MV-4-11 (cell line): ENCODE results near the gene HOXD3.

Experiments used
- DNase-seq: peaks from one replicate; lab custom pipeline; 2025; lab: John Stamatoyannopoulos, UW

Gene HOXD3

GRCh38 chr2:176149481-176149938 lies 7.6 kb upstream of the HOXD3 start:
- DNase-seq: no peak

DNA sequence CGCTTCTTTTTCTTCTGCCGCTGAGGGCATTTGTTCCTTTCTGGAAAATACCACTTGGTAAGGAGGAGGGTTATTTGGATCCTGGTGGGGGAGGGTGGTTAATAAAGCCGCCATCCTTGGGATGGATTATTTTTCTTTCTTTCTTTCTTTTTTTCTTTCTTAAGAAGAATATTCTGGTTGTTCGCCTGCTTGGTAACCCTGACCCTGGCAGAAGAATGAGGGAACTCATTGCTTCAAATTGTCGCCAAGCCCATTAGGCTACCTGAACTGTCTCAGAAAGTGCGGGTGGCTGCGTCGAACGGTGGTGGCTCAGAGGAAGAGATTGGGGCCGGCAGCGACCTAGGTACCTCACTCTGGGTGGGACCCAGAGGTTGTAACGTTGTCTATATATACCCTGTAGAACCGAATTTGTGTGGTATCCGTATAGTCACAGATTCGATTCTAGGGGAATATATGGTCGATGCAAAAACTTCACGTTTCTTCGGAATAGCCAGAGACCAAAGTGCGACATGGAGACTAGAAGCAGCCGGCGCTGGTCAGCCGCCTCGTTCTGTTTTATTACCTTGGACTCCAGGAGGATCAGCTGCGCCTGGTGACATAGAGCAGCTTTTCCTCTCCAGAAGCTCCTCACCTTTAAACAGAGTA lies 7.0 kb upstream of the HOXD3 start:
- no peak for DNase-seq

DNA sequence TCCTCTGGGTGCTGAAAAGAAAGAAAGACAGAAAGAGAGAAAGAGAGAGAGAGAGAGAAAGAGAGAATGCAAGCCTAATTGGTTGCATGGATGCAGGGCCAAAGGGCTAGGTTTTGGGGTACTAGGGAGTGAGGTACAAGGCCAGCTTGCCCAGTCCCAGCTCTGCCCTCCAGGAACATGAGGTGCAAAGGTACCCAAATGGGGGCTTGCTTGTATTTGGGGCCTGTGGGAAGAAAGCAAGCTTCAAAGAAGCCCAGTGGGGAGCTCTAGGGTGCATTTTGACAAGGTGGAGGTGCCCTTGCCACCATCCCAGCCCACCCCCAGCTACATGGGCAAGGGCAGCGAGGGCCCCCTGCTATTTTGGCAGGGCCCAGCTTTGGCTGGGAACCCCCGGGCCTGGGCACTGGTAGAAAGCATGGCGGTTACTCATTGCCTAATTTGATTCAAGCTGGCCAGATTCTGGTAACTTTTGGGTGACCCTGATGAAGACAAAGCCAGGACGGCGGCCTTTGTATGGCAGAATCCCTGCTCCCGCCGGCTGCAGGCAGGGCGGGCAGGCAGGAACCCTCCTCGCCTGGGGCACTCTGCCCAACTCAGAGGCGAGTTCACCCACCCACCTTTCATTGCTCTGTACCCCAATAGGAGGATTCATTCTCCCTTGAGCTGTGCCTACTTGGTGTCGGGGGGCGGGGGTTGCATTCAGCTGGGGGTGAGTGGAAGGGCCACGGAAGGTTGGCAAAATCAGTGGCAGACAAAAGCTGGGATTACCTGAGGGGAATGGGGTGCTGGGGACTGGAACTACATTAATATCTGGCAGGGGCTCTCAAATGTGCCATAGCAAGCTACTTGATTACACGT lies 6.3 kb upstream of the HOXD3 start:
- no peak for DNase-seq

- DNase-seq: no peak
Measured at GRCh38 chr2:176151442-176152287, 5.4 kb upstream of the HOXD3 start, which contains the start of gene HOXD4. TSS of gene HOXD4 (plus strand) at chr2:176151550. CDS start at chr2:176151634, 84 bp downstream.

- no peak for DNase-seq
Measured at GRCh38 chr2:176152350-176153181, 4.5 kb upstream of the HOXD3 start.

DNA sequence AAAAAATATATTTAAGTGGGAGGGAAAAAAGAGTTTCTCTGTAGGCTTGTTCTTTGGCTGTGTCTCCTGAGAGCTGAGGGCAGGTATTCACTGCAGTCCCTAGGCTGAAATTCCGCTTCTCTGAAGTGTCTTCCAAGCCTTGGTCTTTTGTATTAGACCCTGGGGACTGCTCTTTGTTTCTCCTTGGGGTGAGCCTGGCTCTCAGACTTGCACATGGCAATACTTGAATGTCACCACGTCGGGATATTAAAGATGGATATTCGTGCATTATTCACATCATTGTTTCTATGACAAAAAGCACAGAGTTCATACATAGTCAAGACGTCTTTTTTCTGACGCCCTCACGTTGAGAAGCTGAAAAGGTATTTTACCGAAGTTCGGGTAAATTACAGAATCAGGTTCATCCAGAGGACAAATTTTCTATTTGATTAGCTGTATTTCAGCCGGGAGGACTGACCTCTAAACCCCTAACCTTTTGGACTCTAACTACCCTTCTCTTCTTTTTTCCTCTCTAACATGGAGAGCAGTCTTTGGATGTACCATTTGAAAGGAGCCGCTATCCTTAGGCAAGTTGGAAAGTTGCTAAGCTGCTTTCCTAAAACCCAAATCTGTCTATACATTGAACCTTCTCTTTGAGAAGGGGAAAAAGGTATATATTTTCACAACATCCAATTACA lies 2.4 kb upstream of the HOXD3 start:
- DNase-seq: no peak

- DNase-seq: no peak
Measured at GRCh38 chr2:176155356-176156044, 1.6 kb upstream of the HOXD3 start.

DNA sequence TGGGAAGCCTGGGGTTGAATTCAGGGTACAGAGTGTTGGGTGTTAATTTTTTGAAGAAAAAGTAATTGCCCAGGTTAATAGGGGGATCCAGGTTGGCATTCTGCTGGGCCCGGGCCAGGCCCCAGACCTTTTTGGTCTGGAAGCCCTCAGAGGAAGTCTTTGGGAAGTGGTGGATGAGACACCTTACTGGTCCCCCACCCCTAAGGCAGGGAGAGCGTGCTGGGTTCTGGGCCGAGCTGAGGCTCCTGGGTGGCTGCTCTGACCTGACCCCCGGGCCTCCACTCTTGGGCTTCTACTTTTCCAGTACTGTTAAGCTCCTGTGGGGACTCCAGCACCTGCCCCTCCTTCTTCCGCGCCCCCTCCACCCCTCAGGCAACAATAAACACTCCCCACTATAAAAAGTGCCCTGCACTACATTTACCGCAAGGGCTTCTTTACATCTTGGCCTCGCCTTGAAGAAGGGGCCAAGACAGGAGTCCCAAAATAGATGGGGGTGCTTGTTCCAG lies 753 bp upstream of the HOXD3 start:
- DNase-seq: no peak

GRCh38 chr2:176157499-176158185 lies 535 bp downstream of the HOXD3 start:
- no peak for DNase-seq

- no peak for DNase-seq
Measured at GRCh38 chr2:176158186-176158591, 1.1 kb downstream of the HOXD3 start.

- DNase-seq: no peak
Measured at GRCh38 chr2:176158855-176159662, 2.0 kb downstream of the HOXD3 start.

GRCh38 chr2:176159663-176160250 lies 2.6 kb downstream of the HOXD3 start:
- DNase-seq: no peak

- DNase-seq: no peak
Measured at GRCh38 chr2:176160251-176160985, 3.3 kb downstream of the HOXD3 start.

- DNase-seq: no peak
Measured at GRCh38 chr2:176160986-176161824, 4.1 kb downstream of the HOXD3 start.

DNA sequence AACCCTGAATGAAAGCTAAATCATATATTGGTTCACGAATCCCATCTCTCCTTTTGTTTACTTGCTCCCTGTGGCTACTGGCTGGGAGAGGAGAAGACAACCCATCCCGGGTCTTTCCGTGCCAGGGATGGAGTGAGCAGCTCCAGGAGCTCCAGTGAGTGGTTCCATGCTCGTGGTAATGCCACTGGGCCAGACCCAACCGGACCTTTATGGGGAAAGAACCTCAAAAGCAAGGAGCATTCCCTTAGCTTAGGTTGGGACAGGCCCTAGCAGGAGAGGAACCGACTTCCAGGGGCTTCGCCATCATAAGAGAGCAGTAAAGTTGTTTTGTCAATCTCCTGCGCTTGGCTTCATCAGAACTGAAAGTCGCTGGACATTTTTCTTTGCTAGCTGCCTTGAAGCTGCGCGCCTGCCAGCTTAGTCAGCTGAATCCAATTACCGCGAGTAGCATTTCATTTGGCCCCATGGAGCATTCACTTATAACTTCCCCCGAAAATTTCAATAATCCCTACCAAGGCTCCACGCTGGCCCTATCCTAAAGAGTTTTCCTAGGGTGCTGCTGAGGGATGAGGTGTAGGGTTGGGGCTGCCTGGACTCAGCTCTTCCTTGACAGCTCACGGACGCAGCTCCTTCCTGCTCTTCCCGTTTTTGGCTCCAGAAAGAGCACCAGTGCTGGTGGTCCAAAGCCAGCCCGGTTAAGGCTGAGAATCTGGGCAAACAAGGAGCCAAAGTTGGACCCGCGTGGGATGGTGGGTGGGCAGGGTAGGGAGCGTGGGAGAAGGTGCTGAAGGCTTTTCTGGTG lies 4.9 kb downstream of the HOXD3 start:
- DNase-seq: no peak
